Measurements from ENCODE around the gene RTN4RL1. TPM values are rescaled to one million over a fixed set of nuclear protein-coding genes. Genes with fewer than 3 reads are reported as not detected.

The RTN4RL1 gene
- polyA plus RNA-seq, 1 donor (not counting 4 experiments of a cell fraction or from before 2014, with no cell fraction given) = 2.3 TPM

- peak overlapping the region; percentile 71 for H3K4me2 ChIP-seq (ENCODE audit: control insufficient read depth, extremely low read depth, insufficient read depth, low read depth, low read length)
- no peak overlapping the region for H2AFZ ChIP-seq (ENCODE audit: control insufficient read depth, low read length)
- dilution Hi-C loops (cut with MboI; ENCODE audit: extremely low pct_ligation_motif_present, low sequenced_read_pairs) = no loop called here
- H3K27me3 ChIP-seq (ENCODE audit: control insufficient read depth, extremely low read depth, insufficient read depth, low read length) = no peaks in the 10 kb centered on the region
- peak overlapping the region in 1 of 3 experiments; percentile 1 for H3K4me3 ChIP-seq (ENCODE audit: control insufficient read depth in 2 of 3, extremely low read depth in 1 of 3, insufficient read depth in 2 of 3, low read depth in 1 of 3, low read length in 3 of 3)
- H3K9me3 ChIP-seq (ENCODE audit: control insufficient read depth, low read depth, low read length) = no peaks in the 10 kb centered on the region
- H3K9me1 ChIP-seq (ENCODE audit: control insufficient read depth, extremely low read depth, insufficient read depth, low read length) = peaks cover 3% of the 10 kb centered on the region
- H3K79me2 ChIP-seq (ENCODE audit: control insufficient read depth, insufficient read depth, low read length) = peaks cover 16% of the 10 kb centered on the region
- peaks cover 6% of the 10 kb centered on the region for H4K20me1 ChIP-seq (ENCODE audit: control insufficient read depth, extremely low read depth, insufficient read depth, low read length)
- DNase-seq (ENCODE audit: low read depth, low spot score) = no peak
- H3K9ac ChIP-seq (ENCODE audit: control insufficient read depth, extremely low read depth, insufficient read depth, low read length) = peak overlapping the region; percentile 70
- TF ChIP-seq EZH2 (IDR thresholded peaks at IDR 0.05; ENCODE audit: low read length) (no peak), CTCF (optimal IDR thresholded peaks at IDR 0.05 in 1 of 3, IDR thresholded peaks at IDR 0.05 in 1 of 3, conservative IDR thresholded peaks at IDR 0.05 in 1 of 3; ENCODE audit: extremely low read depth in 1 of 3, insufficient read depth in 2 of 3, low read length in 3 of 3) (no peak)
- H3K36me3 ChIP-seq (ENCODE audit: control insufficient read depth in 2 of 2, extremely low read depth in 1 of 2, insufficient read depth in 2 of 2, low read length in 2 of 2) = peaks cover 8 to 19% of the 10 kb centered on the region in 2 experiments
- H3K4me1 ChIP-seq (ENCODE audit: control insufficient read depth, extremely low read depth, insufficient read depth, low read length) = peaks cover 31% of the 10 kb centered on the region
- peak; percentile 87 for FAIRE-seq
- H3K27ac ChIP-seq (ENCODE audit: control insufficient read depth, insufficient read depth, low read length) = peak overlapping the region; percentile 76
These were observed 18.7 kb upstream of the RTN4RL1 start for GRCh38 chr17:2043785-2044184.

- H3K4me1 ChIP-seq (ENCODE audit: control insufficient read depth, extremely low read depth, insufficient read depth, low read length) = peaks cover 31% of the 10 kb centered on the region
- H3K4me2 ChIP-seq (ENCODE audit: control insufficient read depth, extremely low read depth, insufficient read depth, low read depth, low read length) = peak overlapping the region; percentile 71
- peaks cover 16% of the 10 kb centered on the region for H3K79me2 ChIP-seq (ENCODE audit: control insufficient read depth, insufficient read depth, low read length)
- H3K9me3 ChIP-seq (ENCODE audit: control insufficient read depth, low read depth, low read length) = no peaks in the 10 kb centered on the region
- H3K9ac ChIP-seq (ENCODE audit: control insufficient read depth, extremely low read depth, insufficient read depth, low read length) = peak overlapping the region; percentile 81
- no peak overlapping the region for H2AFZ ChIP-seq (ENCODE audit: control insufficient read depth, low read length)
- peak overlapping the region; percentile 63 to 79 (median 72) for H3K4me3 ChIP-seq (ENCODE audit: control insufficient read depth in 2 of 3, extremely low read depth in 1 of 3, insufficient read depth in 2 of 3, low read depth in 1 of 3, low read length in 3 of 3)
- H3K9me1 ChIP-seq (ENCODE audit: control insufficient read depth, extremely low read depth, insufficient read depth, low read length) = peaks cover 3% of the 10 kb centered on the region
- peak overlapping the region; percentile 76 for H3K27ac ChIP-seq (ENCODE audit: control insufficient read depth, insufficient read depth, low read length)
- peak; percentile 17 for FAIRE-seq
- dilution Hi-C loops (cut with MboI; ENCODE audit: extremely low pct_ligation_motif_present, low sequenced_read_pairs) = no loop called here
- no peaks in the 10 kb centered on the region for H3K27me3 ChIP-seq (ENCODE audit: control insufficient read depth, extremely low read depth, insufficient read depth, low read length)
- peaks cover 8 to 19% of the 10 kb centered on the region in 2 experiments for H3K36me3 ChIP-seq (ENCODE audit: control insufficient read depth in 2 of 2, extremely low read depth in 1 of 2, insufficient read depth in 2 of 2, low read length in 2 of 2)
- TF ChIP-seq CTCF (optimal IDR thresholded peaks at IDR 0.05 in 1 of 3, IDR thresholded peaks at IDR 0.05 in 1 of 3, conservative IDR thresholded peaks at IDR 0.05 in 1 of 3; ENCODE audit: extremely low read depth in 1 of 3, insufficient read depth in 2 of 3, low read length in 3 of 3) (no peak), EZH2 (IDR thresholded peaks at IDR 0.05; ENCODE audit: low read length) (no peak)
- peaks cover 6% of the 10 kb centered on the region for H4K20me1 ChIP-seq (ENCODE audit: control insufficient read depth, extremely low read depth, insufficient read depth, low read length)
- no peak for DNase-seq (ENCODE audit: low read depth, low spot score)
These were observed 17.8 kb upstream of the RTN4RL1 start for GRCh38 chr17:2042933-2043332.

Data from keratinocyte (primary cell).